Caco-2 (cell line): ENCODE data around the gene WNT3A. TPM values are rescaled to one million over a fixed set of nuclear protein-coding genes. Genes with fewer than 3 reads are reported as not detected.

ENCODE experiments used
- BruUV-seq: library from RNA; stranded (reverse); fragments of 400-500 nt; replicated peaks from 2 replicates; lab custom pipeline; 2021; lab: Mats Ljungman, UMichigan
- CTCF ChIA-PET: fragments of 300-600 bp; sonication (Branson Sonifier 250); formaldehyde crosslinking; loops from one replicate; lab custom pipeline; 2022; ENCODE audit warnings: antibody characterized with exemption; lab: Charles Lee
- POLR2A ChIA-PET: fragments of 300-600 bp; sonication (Branson Sonifier 250); formaldehyde crosslinking; loops from one replicate; lab custom pipeline; 2022; ENCODE audit warnings: antibody characterized with exemption; lab: Charles Lee
- DNase-seq, 2 experiments: peaks; one replicate each; pipeline versions ENCODE4 v3.0.0 to v3.0.0-alpha.2; 2020 to 2022
- H3K27me3 ChIP-seq: replicated peaks from 2 replicates; pipeline ENCODE4 v1.6.0; 2011; ENCODE audit warnings: low read length; ENCODE audit not compliant: control insufficient read depth, insufficient read depth
- H3K36me3 ChIP-seq: 2 replicates; pipeline ENCODE4 v1.5.1; 2011; ENCODE audit warnings: low read length; ENCODE audit not compliant: control insufficient read depth, insufficient read depth
- H3K4me1 ChIP-seq: fragments of 250-450 bp; sonication (Bioruptor Pico); 2 replicates; pipeline ENCODE4 v1.5.1; 2020; ENCODE audit warnings: mild to moderate bottlenecking
- H3K4me3 ChIP-seq: 2 replicates; pipeline ENCODE4 v1.5.1; 2011; ENCODE audit warnings: low read depth, mild to moderate bottlenecking, control low read depth, low read length
- H3K9me3 ChIP-seq: fragments of 250-450 bp; sonication (Bioruptor Pico); 2 replicates; pipeline ENCODE4 v1.5.1; 2020; ENCODE audit warnings: mild to moderate bottlenecking, moderate library complexity
- H3K27ac Mint-ChIP-seq: one replicate; pipeline ENCODE4 v1.8.0; 2022; ENCODE audit warnings: mixed read lengths; ENCODE audit not compliant: unreplicated experiment
- H3K27me3 Mint-ChIP-seq: one replicate; pipeline ENCODE4 v1.8.0; 2022; ENCODE audit warnings: mixed read lengths; ENCODE audit not compliant: insufficient read depth, unreplicated experiment
- H3K36me3 Mint-ChIP-seq: one replicate; pipeline ENCODE4 v1.8.0; 2022; ENCODE audit warnings: mild to moderate bottlenecking, mixed read lengths; ENCODE audit not compliant: insufficient read depth, unreplicated experiment
- H3K4me1 Mint-ChIP-seq: one replicate; pipeline ENCODE4 v1.8.0; 2022; ENCODE audit warnings: low read depth, mixed read lengths; ENCODE audit not compliant: unreplicated experiment
- H3K4me3 Mint-ChIP-seq: one replicate; pipeline ENCODE4 v1.8.0; 2022; ENCODE audit warnings: mild to moderate bottlenecking, moderate library complexity, mixed read lengths; ENCODE audit not compliant: unreplicated experiment
- H3K9me3 Mint-ChIP-seq: one replicate; pipeline ENCODE4 v1.8.0; 2022; ENCODE audit warnings: mixed read lengths; ENCODE audit not compliant: unreplicated experiment
- CTCF ChIP-seq, 2 experiments: fragments of 200-600 bp in 1 of 2; IDR thresholded peaks; 1 replicate in 1 of 2; 2 replicates in 1 of 2; pipeline versions ENCODE4 v1.5.1 to v1.8.0; 2011 to 2022; ENCODE audit warnings: antibody characterized with exemption in 1 of 2, control low read depth in 1 of 2, inconsistent platforms in 1 of 2, low read depth in 1 of 2, low read length in 1 of 2, mild to moderate bottlenecking in 1 of 2, moderate library complexity in 1 of 2; ENCODE audit not compliant: insufficient read depth in 1 of 2, severe bottlenecking in 1 of 2, unreplicated experiment in 1 of 2
- intact Hi-C: fragments of 100-400 bp; cut with micrococcal nuclease; formaldehyde crosslinking; loops from one replicate; pipeline ENCODE4 v1.10.0; 2022; ENCODE audit not compliant: unreplicated experiment
- total RNA-seq: library from RNA; stranded (reverse); gene quantifications from 2 replicates; pipeline ENCODE4 v1.2.3, GENCODE V29; 2022

WNT3A gene
- total RNA-seq, 1 experiment from 2014 or later, result 0.09 TPM

GRCh38 chr1:228009828-228010775 is 3.3 kb downstream of the WNT3A start:
- Mint-ChIP-seq H3K36me3 (no peaks in the 10 kb centered on the region), H3K27me3 (peaks cover 31% of the 10 kb centered on the region), H3K4me3 (no peak overlapping the region), H3K4me1 (no peaks in the 10 kb centered on the region), H3K27ac (no peak overlapping the region), H3K9me3 (no peaks in the 10 kb centered on the region)
- ChIA-PET CTCF (interaction anchor here (0.6 kb wide), 1 partner anchor 10 kb away, joined by 3 read pairs; no protein-coding TSS in a partner anchor), POLR2A (no interaction called here)
- no peaks in the 10 kb centered on the region for H3K36me3 ChIP-seq
- DNase-seq, result no peak
- intact Hi-C loops, result no loop called here
- H3K4me1 ChIP-seq, result 0 out of 2 replicates have a peak, but pooled peaks cover 4% of the 10 kb centered on the region
- no peaks in the 10 kb centered on the region for H3K9me3 ChIP-seq
- BruUV-seq, result no TSS peak
- no peak overlapping the region for H3K4me3 ChIP-seq
- TF ChIP-seq CTCF (IDR thresholded peaks at IDR 0.05; ENCODE audit: insufficient read depth in 1 of 2, low read depth in 1 of 2, low read length in 1 of 2, severe bottlenecking in 1 of 2, unreplicated experiment in 1 of 2), result no peak
- H3K27me3 ChIP-seq, result no peaks in the 10 kb centered on the region; the same call in none of the 2 replicates

GRCh38 chr1:228010921-228011320 is 4.1 kb downstream of the WNT3A start:
- CTCF ChIA-PET, result no interaction called here
- intact Hi-C loops, result no loop called here
- POLR2A ChIA-PET, result no interaction called here
- H3K27me3 Mint-ChIP-seq, result peaks cover 23% of the 10 kb centered on the region
- Histone ChIP-seq H3K4me3 (no peak overlapping the region), H3K36me3 (no peaks in the 10 kb centered on the region), H3K27me3 (no peaks in the 10 kb centered on the region; the same call in 1 of the 2 replicates), H3K4me1 (0 out of 2 replicates have a peak, but pooled peaks cover 4% of the 10 kb centered on the region), H3K9me3 (no peaks in the 10 kb centered on the region)
- H3K4me1 Mint-ChIP-seq, result no peaks in the 10 kb centered on the region
- no peak overlapping the region for H3K27ac Mint-ChIP-seq
- H3K36me3 Mint-ChIP-seq, result no peaks in the 10 kb centered on the region
- BruUV-seq, result no TSS peak
- no peak for TF ChIP-seq CTCF (IDR thresholded peaks at IDR 0.05; ENCODE audit: insufficient read depth in 1 of 2, low read depth in 1 of 2, low read length in 1 of 2, severe bottlenecking in 1 of 2, unreplicated experiment in 1 of 2)
- no peaks in the 10 kb centered on the region for H3K9me3 Mint-ChIP-seq
- no peak for DNase-seq
- H3K4me3 Mint-ChIP-seq, result no peak overlapping the region

GRCh38 chr1:228011721-228012311 is 5.0 kb downstream of the WNT3A start:
- 0 out of 2 replicates have a peak, but pooled peaks cover 4% of the 10 kb centered on the region for H3K4me1 ChIP-seq
- H3K36me3 ChIP-seq, result no peaks in the 10 kb centered on the region
- H3K4me3 ChIP-seq, result no peak overlapping the region
- CTCF ChIA-PET, result no interaction called here
- Mint-ChIP-seq H3K4me1 (no peaks in the 10 kb centered on the region), H3K9me3 (no peaks in the 10 kb centered on the region), H3K36me3 (no peaks in the 10 kb centered on the region), H3K27me3 (peaks cover 22% of the 10 kb centered on the region), H3K4me3 (no peak overlapping the region), H3K27ac (no peak overlapping the region)
- intact Hi-C loops, result no loop called here
- no TSS peak for BruUV-seq
- no peaks in the 10 kb centered on the region for H3K9me3 ChIP-seq
- POLR2A ChIA-PET, result no interaction called here
- no peak for DNase-seq
- no peaks in the 10 kb centered on the region; the same call in 1 of the 2 replicates for H3K27me3 ChIP-seq
- no peak for TF ChIP-seq CTCF (IDR thresholded peaks at IDR 0.05; ENCODE audit: insufficient read depth in 1 of 2, low read depth in 1 of 2, low read length in 1 of 2, severe bottlenecking in 1 of 2, unreplicated experiment in 1 of 2)
